Thoracic aorta (tissue), 2 donors: ENCODE results near the gene NEDD9. TPM values are rescaled to one million over a fixed set of nuclear protein-coding genes. Genes with fewer than 3 reads are reported as not detected.

Source experiments
- ATAC-seq: fragments of 150-250 bp; one replicate; pipeline ENCODE4 v1.8.0; 2017; ENCODE audit warnings: low read depth; ENCODE audit not compliant: insufficient number of reproducible peaks, low FRiP score
- DNase-seq: peaks from one replicate; pipeline ENCODE4 v3.0.0-alpha.2; 2020; ENCODE audit warnings: low spot score
- H3K27ac ChIP-seq, 2 donors: fragments of 200-600 bp; sonication (generic); 1 replicate in 1 of 2; 2 replicates in 1 of 2; pipeline ENCODE4 v1.5.1; 2016; ENCODE audit warnings: mild to moderate bottlenecking in 2 of 2, moderate library complexity in 2 of 2
- H3K27me3 ChIP-seq: fragments of 200-600 bp; sonication (generic); replicated peaks from 2 replicates; pipeline ENCODE4 v1.6.0; 2016; ENCODE audit warnings: mild to moderate bottlenecking; ENCODE audit not compliant: insufficient read depth
- H3K36me3 ChIP-seq: fragments of 200-600 bp; sonication (generic); one replicate; pipeline ENCODE4 v1.5.1; 2016
- H3K4me1 ChIP-seq, 2 donors: fragments of 200-600 bp; sonication (generic); 1 replicate in 1 of 2; 2 replicates in 1 of 2; pipeline versions ENCODE4 v1.5.1 to v1.6.0; 2016; ENCODE audit warnings: low read depth in 2 of 2, mild to moderate bottlenecking in 1 of 2; ENCODE audit not compliant: control insufficient read depth in 1 of 2
- H3K4me3 ChIP-seq: fragments of 200-600 bp; sonication (generic); 2 replicates; pipeline ENCODE4 v1.5.1; 2016; ENCODE audit warnings: mild to moderate bottlenecking
- H3K9me3 ChIP-seq: fragments of 200-600 bp; sonication (generic); 2 replicates; pipeline ENCODE4 v1.5.1; 2016
- total RNA-seq, 2 donors: library from RNA; depleted of rRNA; stranded (reverse); fragments of >200 nt; gene quantifications; one replicate each; pipeline versions ENCODE4 v1.1.0 to v1.2.3, GENCODE V29; 2016
- TF ChIP-seq, protein P1 (sequence below): fragments of 200-600 bp; sonication (generic); IDR thresholded peaks from one replicate; pipeline ENCODE4 v1.5.1; 2019; ENCODE audit warnings: antibody characterized with exemption

Gene NEDD9
- total RNA-seq, 2 donors from 2014 or later, result 122 to 181 TPM

DNA sequence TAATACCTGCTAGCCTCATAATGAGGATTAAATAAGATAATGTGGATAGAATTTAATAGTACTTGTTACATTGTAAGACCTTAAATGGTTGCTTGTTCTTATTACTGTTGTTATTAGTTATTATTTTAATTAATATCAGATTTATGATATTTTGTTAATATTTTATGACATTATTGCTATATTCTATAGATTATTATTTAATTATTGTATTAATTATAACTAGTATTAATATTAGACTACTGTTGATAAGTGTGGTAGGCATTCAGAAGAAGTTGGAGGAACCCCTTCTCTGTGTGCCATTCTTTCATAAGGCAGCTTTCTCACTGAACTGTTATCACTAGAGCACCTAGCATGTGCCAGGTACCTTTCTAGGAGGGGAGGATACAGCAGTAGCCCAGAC lies 2.6 kb upstream of the NEDD9 start:
- H3K4me1 ChIP-seq, result peaks cover 12 to 18% of the 10 kb centered on the region in 2 donors
- H3K27me3 ChIP-seq, result no peaks in the 10 kb centered on the region
- H3K27ac ChIP-seq, result no peak overlapping the region
- no peaks in the 10 kb centered on the region for H3K9me3 ChIP-seq
- no peak overlapping the region for H3K4me3 ChIP-seq
- TF ChIP-seq, protein P1, sequence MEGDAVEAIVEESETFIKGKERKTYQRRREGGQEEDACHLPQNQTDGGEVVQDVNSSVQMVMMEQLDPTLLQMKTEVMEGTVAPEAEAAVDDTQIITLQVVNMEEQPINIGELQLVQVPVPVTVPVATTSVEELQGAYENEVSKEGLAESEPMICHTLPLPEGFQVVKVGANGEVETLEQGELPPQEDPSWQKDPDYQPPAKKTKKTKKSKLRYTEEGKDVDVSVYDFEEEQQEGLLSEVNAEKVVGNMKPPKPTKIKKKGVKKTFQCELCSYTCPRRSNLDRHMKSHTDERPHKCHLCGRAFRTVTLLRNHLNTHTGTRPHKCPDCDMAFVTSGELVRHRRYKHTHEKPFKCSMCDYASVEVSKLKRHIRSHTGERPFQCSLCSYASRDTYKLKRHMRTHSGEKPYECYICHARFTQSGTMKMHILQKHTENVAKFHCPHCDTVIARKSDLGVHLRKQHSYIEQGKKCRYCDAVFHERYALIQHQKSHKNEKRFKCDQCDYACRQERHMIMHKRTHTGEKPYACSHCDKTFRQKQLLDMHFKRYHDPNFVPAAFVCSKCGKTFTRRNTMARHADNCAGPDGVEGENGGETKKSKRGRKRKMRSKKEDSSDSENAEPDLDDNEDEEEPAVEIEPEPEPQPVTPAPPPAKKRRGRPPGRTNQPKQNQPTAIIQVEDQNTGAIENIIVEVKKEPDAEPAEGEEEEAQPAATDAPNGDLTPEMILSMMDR, result no peak
- ATAC-seq (no peak), DNase-seq (no peak)
- no peaks in the 10 kb centered on the region for H3K36me3 ChIP-seq

DNA sequence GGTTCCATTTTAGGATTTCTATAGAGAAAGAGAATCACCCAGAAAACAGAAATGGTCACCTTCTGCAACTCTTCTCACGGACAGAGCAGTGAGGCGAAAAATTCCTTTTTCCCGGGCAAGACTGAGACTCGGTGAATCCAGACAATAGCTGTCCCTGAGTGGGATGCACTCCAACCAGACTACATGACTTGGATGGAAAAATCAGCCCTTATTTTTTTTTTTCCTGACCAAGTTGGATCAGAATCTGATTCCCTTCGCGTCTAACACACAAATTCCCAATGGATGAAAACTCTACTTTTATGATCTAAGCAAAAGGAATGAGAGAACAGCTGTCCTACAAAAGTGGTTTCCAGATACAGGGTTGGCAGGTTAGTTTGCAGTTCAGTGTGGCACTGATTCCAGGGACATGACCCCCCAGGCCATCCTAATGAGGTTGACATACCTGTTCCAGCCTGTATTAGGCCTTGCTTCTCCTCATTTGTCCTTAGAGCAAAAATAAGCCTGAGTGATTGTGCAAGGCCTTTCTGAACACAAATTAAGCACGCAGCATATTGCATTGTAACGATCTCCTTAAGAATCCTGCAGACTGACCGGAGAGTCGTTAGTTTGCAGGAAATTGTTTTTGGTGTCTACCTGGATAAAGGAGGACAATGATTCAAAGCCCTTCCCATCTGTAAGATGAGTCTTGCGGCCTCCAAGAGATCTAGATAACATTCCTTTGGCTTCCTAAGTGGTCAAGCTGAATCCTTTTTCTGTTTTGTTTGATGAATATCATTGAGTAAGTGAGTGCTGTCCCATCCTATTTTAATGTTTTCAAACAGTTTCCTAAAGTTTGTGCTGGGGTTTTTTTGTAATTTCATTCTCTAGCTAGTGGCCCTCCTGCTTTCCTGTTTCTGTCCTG lies 1.5 kb upstream of the NEDD9 start:
- H3K27ac ChIP-seq, result peak overlapping the region; percentile 88 to 97
- no peak for ATAC-seq
- H3K27me3 ChIP-seq, result no peaks in the 10 kb centered on the region
- no peaks in the 10 kb centered on the region for H3K36me3 ChIP-seq
- no peak for DNase-seq
- no peaks in the 10 kb centered on the region for H3K9me3 ChIP-seq
- peak overlapping the region; percentile 93 for H3K4me3 ChIP-seq
- TF ChIP-seq, protein P1, result no peak
- peaks cover 12 to 18% of the 10 kb centered on the region in 2 donors for H3K4me1 ChIP-seq

DNA sequence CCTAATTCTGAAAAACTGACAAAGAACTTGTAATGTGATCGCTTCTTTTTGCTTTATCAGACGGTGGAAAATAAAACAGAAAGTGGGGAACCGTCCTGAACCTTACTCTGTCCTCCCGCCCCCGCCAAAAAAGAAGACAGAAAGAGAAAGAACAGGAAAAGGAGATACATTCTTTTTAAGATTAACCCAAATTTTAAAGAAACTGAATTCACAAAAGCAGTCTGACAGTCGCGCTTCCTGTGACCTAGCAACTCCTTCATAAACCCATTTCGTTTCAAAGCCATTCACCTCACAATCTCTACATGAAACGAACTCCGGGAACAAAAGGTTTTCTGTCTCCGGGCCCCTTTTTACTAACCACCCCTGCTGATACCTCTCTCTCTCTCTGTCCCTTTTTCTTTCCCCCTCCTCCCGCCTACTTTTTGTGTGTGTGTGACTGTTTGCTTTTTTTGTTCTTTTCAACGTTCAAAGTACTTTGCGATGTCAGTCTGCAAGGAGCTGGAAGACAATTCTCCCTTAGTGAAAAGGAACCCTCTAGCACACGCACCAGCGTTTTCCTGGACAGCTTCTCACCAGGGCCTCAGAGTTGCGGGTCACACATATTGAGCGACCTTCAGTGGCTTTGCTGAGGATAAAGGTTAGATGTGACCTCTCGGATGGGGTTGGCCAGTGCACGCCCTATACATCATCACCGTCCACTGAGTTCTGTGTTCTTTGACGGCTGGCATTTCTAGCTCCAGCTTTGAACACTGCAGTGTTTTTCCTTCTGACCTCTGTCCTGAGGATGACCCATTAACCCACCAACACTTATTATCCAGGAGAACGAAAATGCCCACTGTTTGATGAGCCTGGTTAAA lies 530 bp upstream of the NEDD9 start:
- H3K27ac ChIP-seq, result peak overlapping the region; percentile 88 to 97
- DNase-seq, result no peak
- H3K4me3 ChIP-seq, result peak overlapping the region; percentile 93
- peaks cover 12 to 25% of the 10 kb centered on the region in 2 donors for H3K4me1 ChIP-seq
- H3K9me3 ChIP-seq, result no peaks in the 10 kb centered on the region
- TF ChIP-seq, protein P1, result no peak
- no peaks in the 10 kb centered on the region for H3K36me3 ChIP-seq
- no peak for ATAC-seq
- H3K27me3 ChIP-seq, result no peaks in the 10 kb centered on the region

DNA sequence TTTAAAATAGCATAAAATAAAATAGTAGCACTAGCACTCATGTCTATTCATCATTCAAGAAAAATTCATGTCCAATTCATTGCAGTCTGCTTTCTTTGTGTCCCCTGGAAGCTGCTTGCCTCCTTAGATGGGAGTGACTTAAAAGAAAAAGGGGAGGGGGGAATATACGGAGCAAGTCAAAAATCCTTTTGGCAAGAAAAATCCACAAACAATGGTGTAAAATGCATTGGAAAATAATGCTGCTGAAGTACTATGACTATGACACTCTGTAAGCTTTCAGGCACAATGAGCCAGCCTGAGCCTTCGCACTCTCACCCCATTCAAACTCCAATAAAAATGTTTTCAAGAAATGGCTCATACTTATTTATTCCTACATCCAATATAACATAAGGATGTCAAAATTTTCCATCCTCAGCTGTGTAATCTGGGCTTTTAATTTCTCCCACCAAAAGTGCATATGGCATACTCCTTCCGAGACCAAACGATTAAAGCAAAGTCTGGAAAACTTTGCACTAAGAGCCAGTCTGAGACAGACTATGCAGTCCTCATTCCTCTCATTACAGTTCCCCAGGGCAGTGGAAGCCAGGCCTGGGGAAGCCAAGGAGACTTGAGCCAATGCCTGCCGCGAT lies 790 bp downstream of the NEDD9 start:
- Histone ChIP-seq H3K36me3 (no peaks in the 10 kb centered on the region), H3K4me1 (peaks cover 21 to 38% of the 10 kb centered on the region in 2 donors), H3K9me3 (no peaks in the 10 kb centered on the region), H3K4me3 (peak overlapping the region; percentile 93), H3K27me3 (no peaks in the 10 kb centered on the region), H3K27ac (peak overlapping the region; percentile 88 to 97)
- no peak for DNase-seq
- ATAC-seq, result peak; percentile 12
- TF ChIP-seq, protein P1, result no peak
